Activated CD8-positive, alpha-beta memory T cell treated with anti-CD3 and anti-CD28 coated beads for 48 hours (primary cell): ENCODE measurements around the gene PLD5.
"Not testable (repeated sequence)": the region's sequence is repeated elsewhere in the genome, so short reads cannot be mapped to it uniquely, and the experiment has no call there.

Experiments used
- DNase-seq, 3 experiments: peaks; one replicate each; pipeline ENCODE4 v3.0.0-alpha.2; 2020; ENCODE audit warnings: low read depth in 2 of 3, low spot score in 2 of 3

PLD5 gene

GRCh38 chr1:242426271-242426905 lies 98.1 kb downstream of the PLD5 start:
- DNase-seq: no peak

- no peak for DNase-seq
These were observed 99.3 kb downstream of the PLD5 start for GRCh38 chr1:242425232-242425631.

GRCh38 chr1:242416657-242417056 lies 107.8 kb downstream of the PLD5 start:
- DNase-seq: no peak

GRCh38 chr1:242412921-242413320 lies 111.6 kb downstream of the PLD5 start:
- DNase-seq: no peak

GRCh38 chr1:242411901-242412300 lies 112.6 kb downstream of the PLD5 start:
- no peak for DNase-seq

GRCh38 chr1:242405947-242406346 lies 118.5 kb downstream of the PLD5 start:
- no peak for DNase-seq

- DNase-seq: no peak
These were observed 120.2 kb downstream of the PLD5 start for GRCh38 chr1:242404296-242404695.

GRCh38 chr1:242402956-242403355 lies 121.5 kb downstream of the PLD5 start:
- no peak for DNase-seq

GRCh38 chr1:242401937-242402336 lies 122.6 kb downstream of the PLD5 start:
- no peak for DNase-seq

GRCh38 chr1:242398351-242398750 lies 126.1 kb downstream of the PLD5 start:
- no peak for DNase-seq

GRCh38 chr1:242391896-242392295 lies 132.6 kb downstream of the PLD5 start:
- no peak for DNase-seq

GRCh38 chr1:242376121-242376520 lies 148.4 kb downstream of the PLD5 start:
- DNase-seq: not testable (repeated sequence)

GRCh38 chr1:242350446-242350845 lies 174.1 kb downstream of the PLD5 start:
- not testable (repeated sequence) for DNase-seq

GRCh38 chr1:242349636-242350035 lies 174.9 kb downstream of the PLD5 start:
- DNase-seq: no peak

GRCh38 chr1:242330865-242331264 lies 193.6 kb downstream of the PLD5 start:
- not testable (repeated sequence) for DNase-seq

GRCh38 chr1:242327381-242327780 lies 197.1 kb downstream of the PLD5 start:
- DNase-seq: not testable (repeated sequence)

- not testable (repeated sequence) for DNase-seq
These were observed 202.5 kb downstream of the PLD5 start for GRCh38 chr1:242321981-242322380.

- DNase-seq: no peak
These were observed 206.4 kb downstream of the PLD5 start for GRCh38 chr1:242318140-242318539.

- DNase-seq: not testable (repeated sequence)
These were observed 209.6 kb downstream of the PLD5 start for GRCh38 chr1:242314865-242315264.

- not testable (repeated sequence) for DNase-seq
These were observed 210.3 kb downstream of the PLD5 start for GRCh38 chr1:242314085-242314649.

GRCh38 chr1:242308681-242309080 lies 215.8 kb downstream of the PLD5 start:
- not testable (repeated sequence) for DNase-seq

- not testable (repeated sequence) for DNase-seq
These were observed 230.7 kb downstream of the PLD5 start for GRCh38 chr1:242293781-242294180.

GRCh38 chr1:242288067-242288466 lies 236.4 kb downstream of the PLD5 start:
- DNase-seq: not testable (repeated sequence)
